Measurements from ENCODE around the gene DNAJC5G. TPM values are rescaled to one million over a fixed set of nuclear protein-coding genes. Genes with fewer than 3 reads are reported as not detected.

The DNAJC5G gene
- total RNA-seq = 0.19 and 0.98 TPM in 2 replicates

GRCh38 chr2:27275211-27276150 is at the start of gene DNAJC5G:
TSS of gene DNAJC5G (plus strand) at chr2:27275433. CDS start at chr2:27276729, 1,296 bp downstream.

GRCh38 chr2:27262379-27263286 is 12.6 kb upstream of the DNAJC5G start, which contains the start of gene SLC30A3:
TSS of gene SLC30A3 (minus strand) at chr2:27263047. CDS start at chr2:27262906, 141 bp downstream.

GRCh38 chr2:27281855-27282559 is 6.8 kb downstream of the DNAJC5G start, which contains the start of gene TRIM54:
TSS of gene TRIM54 (plus strand) at chr2:27282429. CDS start at chr2:27282732, 303 bp downstream.

GRCh38 chr2:27308359-27308881 is 33.2 kb downstream of the DNAJC5G start, which contains the start of gene UCN:
TSS of gene UCN (minus strand) at chr2:27308445. CDS start at chr2:27307895, 550 bp downstream.

GRCh38 chr2:27322766-27323595 is 47.7 kb downstream of the DNAJC5G start, which contains the start of gene MPV17:
TSS of gene MPV17 (minus strand) at chr2:27323097. CDS start at chr2:27322517, 580 bp downstream.

Other genes with a start within 250 kb of the DNAJC5G start
- 53.2 and 73.8 TPM in 2 replicates for gene TMEM214, start 242.5 kb upstream of the DNAJC5G start, total RNA-seq
- gene AGBL5, start 223.8 kb upstream of the DNAJC5G start, total RNA-seq = 30.4 and 32.0 TPM in 2 replicates
- gene OST4, start 203.8 kb upstream of the DNAJC5G start, total RNA-seq = 212 and 355 TPM in 2 replicates
- gene EMILIN1, start 196.8 kb upstream of the DNAJC5G start, total RNA-seq = 1.4 and 2.9 TPM in 2 replicates
- 0.98 and 2.6 TPM in 2 replicates for gene KHK, start 188.7 kb upstream of the DNAJC5G start, total RNA-seq
- 3.2 and 8.5 TPM in 2 replicates for gene CGREF1, start 156.3 kb upstream of the DNAJC5G start, total RNA-seq
- gene ABHD1, start 151.6 kb upstream of the DNAJC5G start, total RNA-seq = under 0.01 TPM in 1 of 2 replicates, not detected in the other
- gene PREB, start 140.8 kb upstream of the DNAJC5G start, total RNA-seq = 39.0 and 43.1 TPM in 2 replicates
- not detected in 2 replicates for gene PRR30, start 136.0 kb upstream of the DNAJC5G start, total RNA-seq
- not detected in 2 replicates for gene TCF23, start 126.4 kb upstream of the DNAJC5G start, total RNA-seq
- gene ATRAID, start 63.4 kb upstream of the DNAJC5G start, total RNA-seq = 120 and 128 TPM in 2 replicates
- gene SLC5A6, start 63.2 kb upstream of the DNAJC5G start, total RNA-seq = 29.7 and 41.7 TPM in 2 replicates
- gene CAD, start 58.1 kb upstream of the DNAJC5G start, total RNA-seq = 41.7 and 41.8 TPM in 2 replicates
- gene SLC30A3, start 12.4 kb upstream of the DNAJC5G start, total RNA-seq = 3.2 and 11.8 TPM in 2 replicates
- 0.10 and 0.33 TPM in 2 replicates for gene TRIM54, start 7.0 kb downstream of the DNAJC5G start, total RNA-seq
- gene UCN, start 33.0 kb downstream of the DNAJC5G start, total RNA-seq = 0.38 and 1.3 TPM in 2 replicates
- gene MPV17, start 47.7 kb downstream of the DNAJC5G start, total RNA-seq = 75.0 and 79.4 TPM in 2 replicates
- gene GTF3C2, start 81.3 kb downstream of the DNAJC5G start, total RNA-seq = 52.6 and 53.2 TPM in 2 replicates
- gene EIF2B4, start 94.9 kb downstream of the DNAJC5G start, total RNA-seq = 28.7 and 32.4 TPM in 2 replicates
- 112 and 136 TPM in 2 replicates for gene SNX17, start 95.2 kb downstream of the DNAJC5G start, total RNA-seq
- gene ZNF513, start 105.3 kb downstream of the DNAJC5G start, total RNA-seq = 8.6 and 11.1 TPM in 2 replicates
- 108 and 120 TPM in 2 replicates for gene PPM1G, start 134.2 kb downstream of the DNAJC5G start, total RNA-seq
- 138 and 167 TPM in 2 replicates for gene NRBP1, start 153.2 kb downstream of the DNAJC5G start, total RNA-seq
- not detected in 2 replicates for gene KRTCAP3, start 166.9 kb downstream of the DNAJC5G start, total RNA-seq
- 15.0 and 17.0 TPM in 2 replicates for gene IFT172, start 214.3 kb downstream of the DNAJC5G start, total RNA-seq
- 30.6 and 36.6 TPM in 2 replicates for gene FNDC4, start 219.8 kb downstream of the DNAJC5G start, total RNA-seq
- gene GCKR, start 221.4 kb downstream of the DNAJC5G start, total RNA-seq = 0.98 and 3.2 TPM in 2 replicates